Body of pancreas (tissue), 4 donors: Measurements from ENCODE around the gene GRIK1. TPM values are rescaled to one million over a fixed set of nuclear protein-coding genes. Genes with fewer than 3 reads are reported as not detected.

Experiments used
- ATAC-seq: fragments of 150-250 bp; one replicate; pipeline ENCODE4 v1.9.1; 2016
- DNase-seq, 4 donors: peaks; one replicate each; pipeline ENCODE4 v3.0.0-alpha.2; 2019
- H3K27ac ChIP-seq, 4 donors: fragments of 200-600 bp; sonication (generic); 1 replicate in 3 of 4; 2 replicates in 1 of 4; pipeline versions ENCODE4 v1.5.1 to v1.6.1; 2016 to 2019; ENCODE audit warnings: mild to moderate bottlenecking in 1 of 4, mixed read lengths in 1 of 4, moderate library complexity in 1 of 4
- H3K27me3 ChIP-seq, 2 donors: fragments of 200-600 bp; sonication (generic); one replicate each; pipeline ENCODE4 v1.6.0; 2016; ENCODE audit warnings: mild to moderate bottlenecking in 1 of 2
- H3K36me3 ChIP-seq, 2 donors: fragments of 200-600 bp; sonication (generic); replicated peaks in 1 of 2; 2 replicates each; pipeline ENCODE4 v1.5.1; 2016; ENCODE audit warnings: low read depth in 2 of 2; ENCODE audit not compliant: insufficient read depth in 1 of 2
- H3K4me1 ChIP-seq: fragments of 200-600 bp; sonication (generic); one replicate; pipeline ENCODE4 v1.6.0; 2016
- H3K4me3 ChIP-seq, 2 donors: fragments of 200-600 bp; sonication (generic); 1 replicate in 1 of 2; 2 replicates in 1 of 2; pipeline ENCODE4 v1.5.1; 2016 to 2019
- H3K9me3 ChIP-seq, 3 donors: fragments of 200-600 bp; sonication (generic); 1 replicate in 2 of 3; 2 replicates in 1 of 3; pipeline ENCODE4 v1.5.1; 2016
- POLR2A ChIP-seq, 3 donors: fragments of 450-650 bp; IDR thresholded peaks; one replicate each; pipeline ENCODE4 v1.6.1; 2016; ENCODE audit warnings: antibody characterized with exemption in 3 of 3, mild to moderate bottlenecking in 2 of 3
- WGBS, 2 donors: methylation state at CpG; one replicate each; pipeline ENCODE4 v1.1.5; 2017; 5-methylcytosine and 5-hydroxymethylcytosine counted together
- intact Hi-C: fragments of 100-400 bp; cut with DNase I; formaldehyde crosslinking; loops from one replicate; pipeline ENCODE4 v1.15.1; 2023
- total RNA-seq, 2 donors: library from RNA; depleted of rRNA; stranded (reverse); fragments of >200 nt; gene quantifications; one replicate each; pipeline ENCODE4 v1.1.0, GENCODE V29; 2016
- TF ChIP-seq, protein P1 (sequence below), 7 experiments: fragments of 450-650 bp in 4 of 7; fragments of 200-600 bp in 3 of 7; sonication (generic) in 3 of 7; IDR thresholded peaks; one replicate each; pipeline ENCODE4 v1.5.1; 2016 to 2019; ENCODE audit warnings: antibody characterized with exemption in 7 of 7

Gene GRIK1
- total RNA-seq = under 1 TPM in 1 of 2 donors, not detected in 1; 0.66 TPM

DNA sequence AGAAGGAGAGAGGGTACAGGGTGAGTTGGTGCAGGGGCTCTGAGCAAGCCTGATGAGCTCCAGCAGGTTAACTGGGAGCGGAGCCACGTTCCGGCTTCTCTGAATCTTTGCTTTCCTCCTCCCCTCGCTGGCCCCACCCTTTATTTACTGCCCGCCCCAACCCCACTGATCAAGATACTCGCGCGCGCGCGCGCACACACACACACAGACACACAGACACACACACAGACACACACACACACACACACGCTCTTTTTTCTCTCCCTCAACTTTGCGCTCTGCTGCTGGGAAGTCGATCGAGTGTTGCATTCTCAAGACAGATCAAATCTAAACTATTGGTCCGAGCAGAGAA is at the start of gene GRIK1:
TSS of gene GRIK1 (minus strand) at position 73 of the 352 bp plus-strand sequence.
- Histone ChIP-seq H3K36me3 (no peaks in the 10 kb centered on the region), H3K27me3 (peaks cover 0 to 14% of the 10 kb centered on the region in 2 donors), H3K4me3 (peak within 1 kb of the TSS in 1 of 2 donors; percentile 1), H3K9me3 (no peaks in the 10 kb centered on the region), H3K4me1 (peaks cover 14% of the 10 kb centered on the region), H3K27ac (no peak within 1 kb of the TSS)
- 0 to 3% methylated on average over 17 of the region's 17 CpGs for WGBS, 2 donors
- TF ChIP-seq POLR2A (IDR thresholded peaks at IDR 0.05) = no peak
- TF ChIP-seq, protein P1, sequence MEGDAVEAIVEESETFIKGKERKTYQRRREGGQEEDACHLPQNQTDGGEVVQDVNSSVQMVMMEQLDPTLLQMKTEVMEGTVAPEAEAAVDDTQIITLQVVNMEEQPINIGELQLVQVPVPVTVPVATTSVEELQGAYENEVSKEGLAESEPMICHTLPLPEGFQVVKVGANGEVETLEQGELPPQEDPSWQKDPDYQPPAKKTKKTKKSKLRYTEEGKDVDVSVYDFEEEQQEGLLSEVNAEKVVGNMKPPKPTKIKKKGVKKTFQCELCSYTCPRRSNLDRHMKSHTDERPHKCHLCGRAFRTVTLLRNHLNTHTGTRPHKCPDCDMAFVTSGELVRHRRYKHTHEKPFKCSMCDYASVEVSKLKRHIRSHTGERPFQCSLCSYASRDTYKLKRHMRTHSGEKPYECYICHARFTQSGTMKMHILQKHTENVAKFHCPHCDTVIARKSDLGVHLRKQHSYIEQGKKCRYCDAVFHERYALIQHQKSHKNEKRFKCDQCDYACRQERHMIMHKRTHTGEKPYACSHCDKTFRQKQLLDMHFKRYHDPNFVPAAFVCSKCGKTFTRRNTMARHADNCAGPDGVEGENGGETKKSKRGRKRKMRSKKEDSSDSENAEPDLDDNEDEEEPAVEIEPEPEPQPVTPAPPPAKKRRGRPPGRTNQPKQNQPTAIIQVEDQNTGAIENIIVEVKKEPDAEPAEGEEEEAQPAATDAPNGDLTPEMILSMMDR (IDR thresholded peaks at IDR 0.05) = no peak
- intact Hi-C loops = no loop called here
- ATAC-seq (peak; percentile 48), DNase-seq (peak in 3 of 4 donors; percentile 16 to 45 (median 26))

DNA sequence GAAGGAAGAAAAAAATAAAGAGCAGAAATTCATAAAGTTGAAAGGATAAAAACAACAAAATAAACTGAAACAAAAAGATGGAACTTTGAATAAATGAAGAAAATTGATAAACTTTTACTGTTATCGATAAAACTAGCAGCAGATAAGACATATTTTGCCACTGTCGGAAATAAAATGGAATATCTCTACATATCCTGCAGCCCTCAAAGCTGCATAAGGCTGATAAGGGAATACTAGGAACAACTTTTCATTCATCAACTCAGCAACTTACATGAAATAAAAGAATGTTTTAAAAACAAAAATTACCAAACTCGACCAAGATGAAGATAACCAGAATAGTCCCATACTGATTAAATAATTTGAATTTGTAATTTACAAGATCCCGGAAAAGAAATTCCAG is 48.0 kb upstream of the GRIK1 start:
- intact Hi-C loops = no loop called here
- DNase-seq (no peak), ATAC-seq (no peak)
- WGBS, 2 donors = 59 to 66% methylated on average over 4 of the region's 4 CpGs
- no peaks in the 10 kb centered on the region for H3K9me3 ChIP-seq
- no peaks in the 10 kb centered on the region for H3K27me3 ChIP-seq
- TF ChIP-seq, protein P1 (IDR thresholded peaks at IDR 0.05) = no peak
- TF ChIP-seq POLR2A (IDR thresholded peaks at IDR 0.05) = no peak
- no peaks in the 10 kb centered on the region for H3K4me1 ChIP-seq
- no peak overlapping the region for H3K27ac ChIP-seq
- no peaks in the 10 kb centered on the region for H3K36me3 ChIP-seq
- H3K4me3 ChIP-seq = no peak overlapping the region

DNA sequence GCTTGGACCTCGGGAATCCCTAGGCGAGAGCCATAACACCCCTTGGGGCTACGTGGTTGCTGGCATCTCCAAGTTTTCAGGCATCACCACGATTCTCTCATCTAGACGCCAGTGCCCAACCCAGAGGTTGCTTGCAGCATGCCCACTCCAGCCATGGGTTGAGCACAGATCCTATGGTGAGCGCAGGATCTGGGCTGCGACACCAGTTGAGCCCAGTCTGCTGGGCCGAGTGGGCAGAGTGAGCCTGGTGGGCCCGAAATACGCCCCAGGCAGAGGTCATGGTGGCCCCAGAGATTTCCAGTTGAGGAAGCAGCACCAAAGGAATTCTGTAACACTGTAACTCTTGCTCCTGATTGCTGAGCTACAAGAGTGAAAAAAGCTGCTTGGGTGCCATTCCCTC is 46.1 kb upstream of the GRIK1 start:
- no peak overlapping the region for H3K4me3 ChIP-seq
- WGBS, 2 donors = 65 to 68% methylated on average over 4 to 10 of the region's 10 CpGs
- intact Hi-C loops = no loop called here
- H3K36me3 ChIP-seq = no peaks in the 10 kb centered on the region
- H3K27ac ChIP-seq = no peak overlapping the region
- H3K27me3 ChIP-seq = no peaks in the 10 kb centered on the region
- H3K4me1 ChIP-seq = no peaks in the 10 kb centered on the region
- ATAC-seq (no peak), DNase-seq (no peak)
- H3K9me3 ChIP-seq = no peaks in the 10 kb centered on the region
- TF ChIP-seq, protein P1 (IDR thresholded peaks at IDR 0.05) = no peak
- TF ChIP-seq POLR2A (IDR thresholded peaks at IDR 0.05) = no peak

DNA sequence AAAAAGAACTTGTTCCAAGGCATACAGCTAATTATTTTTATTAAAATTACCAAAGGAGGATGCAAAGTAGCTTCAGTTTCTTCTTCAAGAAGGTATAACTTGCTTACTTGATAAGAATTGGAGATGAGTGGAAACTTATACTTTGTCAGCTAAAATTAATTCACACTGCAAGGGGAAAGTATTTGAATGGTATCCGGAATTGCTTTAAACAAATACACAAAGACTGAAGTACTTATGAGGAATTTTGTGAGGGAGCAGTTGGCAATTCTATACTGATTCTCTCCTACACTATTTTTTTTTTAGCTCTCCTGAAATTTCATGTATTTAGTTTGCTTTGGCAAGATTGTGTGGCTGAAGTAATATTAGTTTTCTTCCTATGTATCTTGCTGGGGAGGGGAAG is 39.2 kb upstream of the GRIK1 start:
- no peak for ATAC-seq
- H3K27ac ChIP-seq = no peak overlapping the region
- TF ChIP-seq, protein P1 (IDR thresholded peaks at IDR 0.05) = no peak
- TF ChIP-seq POLR2A (IDR thresholded peaks at IDR 0.05) = no peak
- H3K36me3 ChIP-seq = no peaks in the 10 kb centered on the region
- no peaks in the 10 kb centered on the region for H3K9me3 ChIP-seq
- intact Hi-C loops = no loop called here
- H3K4me1 ChIP-seq = no peaks in the 10 kb centered on the region
- H3K27me3 ChIP-seq = no peaks in the 10 kb centered on the region
- no peak for DNase-seq
- WGBS, 2 donors = 50 to 86% methylated on average over 1 of the region's 1 CpG
- H3K4me3 ChIP-seq = no peak overlapping the region

DNA sequence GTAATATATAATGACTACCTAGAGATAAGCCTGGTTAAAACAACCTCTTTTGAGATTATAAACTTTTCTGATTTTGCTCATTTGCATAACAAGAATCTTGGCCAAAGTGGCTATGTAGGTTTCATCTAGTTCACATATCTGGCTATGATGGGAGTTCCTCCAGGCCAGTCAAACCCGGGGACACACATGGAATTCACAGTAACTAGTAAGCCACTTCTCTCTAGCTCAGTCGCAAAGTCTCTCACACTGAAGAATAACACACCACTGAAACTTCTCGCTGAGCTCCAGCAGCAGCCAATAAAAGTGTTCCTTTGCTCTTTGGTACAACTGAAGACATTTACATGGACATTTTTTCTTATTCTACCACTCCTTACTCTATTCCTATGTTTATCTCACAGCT is 36.0 kb upstream of the GRIK1 start:
- WGBS, 2 donors = 66 to 84% methylated on average over 3 of the region's 3 CpGs
- Histone ChIP-seq H3K4me1 (no peaks in the 10 kb centered on the region), H3K9me3 (no peaks in the 10 kb centered on the region), H3K36me3 (no peaks in the 10 kb centered on the region), H3K27ac (no peak overlapping the region), H3K27me3 (no peaks in the 10 kb centered on the region), H3K4me3 (no peak overlapping the region)
- ATAC-seq (no peak), DNase-seq (no peak)
- intact Hi-C loops = no loop called here
- TF ChIP-seq, protein P1 (IDR thresholded peaks at IDR 0.05) = no peak
- TF ChIP-seq POLR2A (IDR thresholded peaks at IDR 0.05) = no peak
